HepG2 (cell line): ENCODE results near the gene KCNK15. TPM values are rescaled to one million over a fixed set of nuclear protein-coding genes. Genes with fewer than 3 reads are reported as not detected.

ENCODE experiments used
- DZIP1 ChIP-seq: sonication (generic); formaldehyde crosslinking; IDR thresholded peaks from 2 replicates; pipeline ENCODE4 v1.5.0; 2020; ENCODE audit warnings: mild to moderate bottlenecking, missing genetic modification reagents
- GMEB2 ChIP-seq: IDR thresholded peaks from 2 replicates; pipeline ENCODE4 v1.6.1; 2016; ENCODE audit warnings: missing biosample characterization, missing genetic modification reagents, low read depth
- GTF3A ChIP-seq: sonication (generic); formaldehyde crosslinking; conservative IDR thresholded peaks from 2 replicates; pipeline ENCODE4 v1.4.0; 2020; ENCODE audit warnings: mild to moderate bottlenecking, missing genetic modification reagents
- HHEX ChIP-seq: IDR thresholded peaks from 2 replicates; pipeline ENCODE4 v1.6.1; 2016; ENCODE audit warnings: control low read depth
- HNF4G ChIP-seq, 2 experiments: sonication (generic) in 1 of 2; formaldehyde crosslinking in 1 of 2; IDR thresholded peaks; 2 replicates each; pipeline versions ENCODE4 v1.4.0 to v1.6.1; 2011 to 2020; ENCODE audit warnings: borderline replicate concordance in 2 of 2, low read depth in 2 of 2, mild to moderate bottlenecking in 2 of 2, low read length in 1 of 2, missing genetic modification reagents in 1 of 2, moderate library complexity in 1 of 2
- HOXA5 ChIP-seq: sonication (generic); formaldehyde crosslinking; IDR thresholded peaks from 2 replicates; pipeline ENCODE4 v1.4.0; 2020; ENCODE audit warnings: missing genetic modification reagents
- JUN ChIP-seq: sonication (generic); formaldehyde crosslinking; IDR thresholded peaks from 2 replicates; pipeline ENCODE4 v1.4.0; 2020; ENCODE audit warnings: mild to moderate bottlenecking, missing genetic modification reagents
- NFYC ChIP-seq: IDR thresholded peaks from 2 replicates; pipeline ENCODE4 v1.6.1; 2016; ENCODE audit warnings: missing genetic modification reagents, missing compliant biosample characterization
- REPIN1 ChIP-seq: sonication (generic); formaldehyde crosslinking; IDR thresholded peaks from 2 replicates; pipeline ENCODE4 v1.8.0; 2022; ENCODE audit warnings: missing genetic modification reagents, low read depth, mild to moderate bottlenecking, borderline replicate concordance
- THAP11 ChIP-seq: IDR thresholded peaks from 2 replicates; pipeline ENCODE4 v1.6.1; 2016; ENCODE audit warnings: missing biosample characterization, missing genetic modification reagents
- polyA plus RNA-seq, 8 experiments: library from polyadenylated mRNA; depleted of rRNA in 3 of 8; stranded (reverse) in 7 of 8; unstranded in 1 of 8; fragments of >200 nt; fragmentation: Illumina TruSeq in 4 of 8; extraction: Trizol in 4 of 8; gene quantifications; 2 replicates each; pipeline versions ENCODE4 v1.2.1 to v1.2.3, GENCODE V29; 2011 to 2016; ENCODE audit warnings: low read depth in 4 of 8, missing spikeins in 1 of 8, mixed read lengths in 1 of 8; ENCODE audit not compliant: insufficient read depth in 1 of 8
- total RNA-seq, 5 experiments: library from RNA; depleted of rRNA; stranded (reverse); fragments of >200 nt; fragmentation: Illumina TruSeq; extraction: Trizol; gene quantifications; 2 replicates each; pipeline ENCODE4 v1.2.3, GENCODE V29; 2016; ENCODE audit warnings: low read depth in 1 of 5

Gene KCNK15
- total and polyA plus RNA-seq, 2 of the 13 experiments (the other 11 are each of a cell fraction or from before 2014, with no cell fraction given): 0.03 TPM; not detected in 1

- TF ChIP-seq GMEB2 (no peak), HHEX (CRISPR knock-in tag) (no peak), NFYC (CRISPR knock-in tag) (no peak), HNF4G (IDR thresholded peaks at IDR 0.05; ENCODE audit: borderline replicate concordance, low read depth, low read length) (no peak), HNF4G (CRISPR knock-in tag; IDR thresholded peaks at IDR 0.05; ENCODE audit: borderline replicate concordance, low read depth) (no peak), GTF3A (CRISPR knock-in tag) (no peak), REPIN1 (CRISPR knock-in tag) (no peak), HOXA5 (CRISPR knock-in tag) (no peak), JUN (no peak), THAP11 (CRISPR knock-in tag) (no peak), DZIP1 (CRISPR knock-in tag) (no peak)
- TF ChIP-seq, all 625 proteins: peak for 2
Observed at GRCh38 chr20:44703956-44704488, 41.6 kb upstream of the KCNK15 start (continued).
